HG03558 (cell line): ENCODE measurements around the gene MECR.
A peak's percentile ranks its signal among the peaks of the same experiment; 100 is the strongest.

Experiments
- ATAC-seq: cut with Tn5 transposase; IDR thresholded peaks from one replicate; pipeline ENCODE4 v1.9.1; 2021; ENCODE audit warnings: moderate number of reproducible peaks; ENCODE audit not compliant: unreplicated experiment; ENCODE audit errors: extremely low read depth

Gene MECR

DNA sequence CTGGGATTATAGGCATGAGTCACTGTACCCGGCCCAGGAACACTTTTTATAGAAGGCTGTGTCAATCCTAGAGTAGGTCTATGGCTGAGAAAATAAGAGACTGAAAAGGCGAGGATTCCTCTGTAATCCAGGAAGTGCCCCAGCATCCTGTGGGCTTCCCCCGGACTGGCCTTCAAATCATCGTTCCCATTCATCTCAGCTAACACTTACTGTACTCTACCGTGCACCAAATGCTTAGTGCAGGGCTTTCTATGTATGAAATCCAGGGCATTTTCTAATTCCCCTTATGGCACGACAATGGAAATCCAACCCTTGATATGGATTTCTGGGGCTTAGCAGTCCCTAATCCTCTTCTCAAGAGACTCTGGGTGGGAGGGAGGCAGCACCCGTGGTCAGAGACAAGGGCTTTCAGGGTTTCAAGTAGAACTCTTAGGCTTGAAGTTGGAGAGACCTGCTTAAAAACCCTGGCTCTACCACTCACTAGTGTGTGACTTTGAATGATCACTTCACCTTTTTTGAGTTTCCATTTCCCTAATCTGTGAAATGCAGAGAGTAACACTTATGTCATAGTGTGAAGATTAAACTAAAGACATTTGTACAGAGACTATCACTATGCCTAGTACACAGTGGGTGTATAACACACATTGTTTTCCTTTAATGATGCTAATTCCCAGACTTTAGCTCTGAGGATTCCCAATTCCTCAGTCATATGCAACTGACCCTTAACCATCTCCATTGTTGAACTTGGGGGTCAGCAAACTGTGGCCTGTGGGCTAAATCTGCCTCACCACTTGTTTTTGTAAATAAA is 20.3 kb downstream of the MECR start:
- ATAC-seq, result no peak

DNA sequence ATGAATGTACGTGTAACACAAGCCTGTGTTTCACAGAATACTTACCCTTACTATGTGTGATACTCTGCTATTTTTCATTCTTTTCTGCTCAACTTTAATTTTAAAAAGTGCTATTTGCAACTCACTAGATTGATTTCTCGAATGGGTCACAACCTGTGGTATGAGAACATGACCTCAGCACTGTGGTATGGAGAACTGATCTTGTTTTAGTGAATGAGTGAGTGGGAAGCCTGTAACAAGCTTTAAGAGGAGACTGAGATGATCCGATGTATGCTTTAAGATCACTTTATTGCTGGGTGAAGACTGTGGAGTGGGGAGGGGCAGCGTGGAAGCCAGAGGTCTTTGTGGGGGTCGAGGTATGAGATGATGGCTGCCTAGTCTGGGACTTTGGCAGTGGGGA is 21.6 kb downstream of the MECR start:
- no peak for ATAC-seq

DNA sequence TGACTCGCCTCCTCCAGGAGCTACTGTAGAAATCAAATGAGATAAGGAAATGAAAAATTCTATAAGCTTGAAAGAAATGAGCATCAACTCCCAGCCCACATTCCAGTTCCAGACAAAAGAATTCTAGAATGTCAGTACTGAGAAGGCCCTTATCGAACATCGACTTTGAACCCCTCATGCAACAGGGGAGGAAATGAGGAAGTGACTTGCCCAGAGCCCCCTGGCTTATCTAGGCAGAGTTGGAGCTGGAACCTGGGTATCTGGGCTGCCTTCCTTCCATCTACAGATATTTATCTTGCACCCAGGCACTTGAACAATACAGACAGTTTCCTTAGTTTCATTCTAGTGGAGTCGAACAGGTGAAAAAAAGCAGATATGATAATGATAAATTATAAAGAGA is 22.3 kb downstream of the MECR start:
- no peak for ATAC-seq

DNA sequence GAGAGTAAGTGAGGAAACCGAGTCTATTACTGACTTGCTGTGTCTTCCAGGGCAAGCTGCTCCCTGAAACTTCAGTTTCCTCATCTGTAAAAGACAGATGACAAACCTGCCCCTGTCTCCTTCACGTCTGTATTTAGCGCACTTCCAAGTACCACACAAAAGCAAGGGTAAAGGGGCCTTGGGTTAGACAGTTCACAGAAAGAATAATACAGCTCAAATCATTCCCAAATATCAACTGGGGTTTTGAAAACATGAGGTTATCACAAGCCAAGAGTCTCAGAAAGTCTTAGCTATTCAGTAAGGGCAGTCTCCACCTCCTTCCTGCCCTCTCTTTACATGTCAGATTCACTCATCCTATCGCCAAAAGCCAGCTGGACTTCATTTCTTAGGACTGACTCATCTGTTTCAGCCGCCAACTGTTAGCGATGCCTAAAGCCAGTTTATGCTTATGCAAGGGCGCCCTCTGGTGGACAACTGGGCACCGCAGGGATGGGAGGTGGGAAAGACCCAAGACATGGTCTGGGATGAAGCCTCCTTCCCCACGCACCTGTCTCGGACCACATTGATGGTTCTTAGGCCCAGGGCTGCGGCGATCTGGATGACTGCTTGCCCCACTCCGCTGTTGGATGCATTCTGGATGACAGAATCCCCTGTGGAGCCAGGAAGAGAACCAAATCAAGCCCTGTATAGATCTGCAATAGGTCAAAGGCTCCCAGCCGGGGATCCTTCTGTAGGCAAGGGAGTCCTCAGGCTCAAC is 28.0 kb downstream of the MECR start:
- ATAC-seq, result no peak

DNA sequence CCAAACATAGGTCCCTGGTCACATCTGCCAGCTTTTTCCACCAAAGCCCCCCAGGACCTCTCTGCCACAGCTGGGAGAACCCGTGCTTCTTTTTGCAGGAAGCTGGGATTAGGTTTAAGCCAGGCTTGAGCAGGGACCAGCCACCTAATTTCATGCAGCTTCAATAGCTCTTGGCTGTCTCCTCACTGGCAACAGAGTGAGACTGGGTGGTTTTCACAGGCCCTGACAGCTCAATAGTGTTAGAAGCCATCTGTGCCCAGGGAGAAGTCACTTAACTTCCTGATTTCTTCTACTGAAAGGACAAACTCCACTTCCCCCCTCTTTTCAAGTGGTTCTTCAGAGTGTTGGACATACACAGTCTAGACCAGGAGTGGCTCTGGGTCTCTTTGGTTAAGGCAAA is 28.7 kb downstream of the MECR start:
- no peak for ATAC-seq

DNA sequence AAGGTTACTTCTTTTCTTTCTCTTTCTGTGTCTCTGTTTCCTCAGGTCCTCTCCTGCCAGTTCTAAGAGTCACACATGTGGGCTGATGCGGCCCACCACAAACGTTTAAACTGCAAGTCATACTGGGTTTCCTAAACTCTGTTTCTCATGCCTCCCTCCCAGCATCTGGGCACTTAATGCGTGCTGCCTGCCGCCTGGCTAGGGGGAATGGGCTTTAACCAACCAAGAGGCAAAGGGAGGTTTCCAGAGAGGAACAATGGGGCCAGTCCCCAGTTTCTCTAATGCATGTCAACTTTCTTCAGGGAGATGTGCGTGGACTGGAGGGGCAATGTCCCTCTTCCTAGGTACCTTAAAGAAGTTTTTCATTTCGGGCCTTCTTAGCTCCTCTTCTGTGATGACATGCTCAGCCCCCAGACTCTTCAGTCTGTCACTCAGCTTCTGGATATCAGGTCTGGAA is 29.1 kb downstream of the MECR start:
- ATAC-seq, result no peak

DNA sequence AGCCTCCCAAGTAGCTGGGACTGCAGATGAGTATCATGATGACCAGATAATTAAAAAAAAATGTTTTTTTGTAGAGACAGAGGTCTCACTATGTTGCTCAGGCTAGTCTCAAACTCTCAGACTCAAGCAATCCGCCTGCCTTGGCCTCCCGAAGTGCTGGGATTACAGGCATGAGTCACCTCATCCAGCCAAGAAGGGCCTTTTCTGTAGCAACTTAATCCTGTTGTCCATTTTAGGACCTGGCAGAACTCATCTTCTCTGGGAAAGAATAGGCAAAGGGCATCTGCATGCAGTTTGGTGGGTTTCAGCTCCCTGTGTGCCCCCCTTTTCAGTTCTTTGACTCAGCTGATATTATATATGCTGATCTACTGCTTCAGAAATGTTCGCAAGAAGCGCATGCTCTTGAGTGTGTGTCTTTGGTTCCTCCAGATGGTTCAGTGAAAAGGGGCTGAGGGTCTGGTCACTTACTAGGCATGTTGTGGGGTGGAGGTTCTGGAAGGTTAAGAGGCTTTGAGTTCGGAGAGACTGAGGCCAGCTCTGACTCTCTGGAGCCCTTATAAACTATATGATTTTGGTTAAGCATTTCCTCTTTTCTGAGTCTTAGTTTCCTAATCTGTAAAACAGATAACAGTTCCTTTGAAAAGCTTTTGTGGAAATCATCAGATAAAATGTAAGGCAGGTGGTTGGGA is 29.7 kb downstream of the MECR start:
- ATAC-seq, result no peak

DNA sequence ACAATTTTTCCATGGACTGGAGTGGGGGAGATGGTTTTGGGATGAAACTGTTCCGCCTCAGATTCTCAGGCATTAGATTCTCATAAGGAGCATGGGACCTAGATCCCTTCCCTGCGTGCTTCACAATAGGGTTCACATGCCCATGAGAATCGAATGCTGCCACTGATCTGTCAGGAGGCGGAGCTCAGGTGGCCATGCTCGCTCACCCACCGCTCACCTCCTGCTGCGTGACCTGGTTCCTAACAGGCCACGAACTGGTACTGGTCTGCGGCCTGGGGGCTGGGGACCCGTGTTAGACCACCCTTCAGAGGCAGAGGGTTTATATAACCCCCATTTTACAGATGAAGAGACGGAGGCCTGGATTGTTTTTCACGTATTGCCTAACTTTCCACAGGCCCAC is 32.7 kb downstream of the MECR start:
- no peak for ATAC-seq

DNA sequence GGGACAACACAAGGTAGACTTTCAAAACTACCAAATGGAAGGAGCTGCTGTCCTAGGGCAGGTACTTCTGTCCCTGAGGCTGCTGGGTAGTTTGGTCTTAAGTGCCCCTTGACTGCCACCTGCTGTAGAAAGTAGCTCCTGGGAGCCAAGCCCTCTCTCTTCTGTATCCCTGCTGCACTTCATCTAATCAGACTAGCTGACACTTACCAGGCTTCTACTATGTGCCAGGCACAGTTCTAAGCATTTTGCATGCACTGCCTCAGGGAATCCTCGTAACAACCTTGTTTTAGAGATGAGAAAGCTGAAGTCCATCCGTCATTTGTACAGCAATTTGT is 33.2 kb downstream of the MECR start:
- no peak for ATAC-seq

DNA sequence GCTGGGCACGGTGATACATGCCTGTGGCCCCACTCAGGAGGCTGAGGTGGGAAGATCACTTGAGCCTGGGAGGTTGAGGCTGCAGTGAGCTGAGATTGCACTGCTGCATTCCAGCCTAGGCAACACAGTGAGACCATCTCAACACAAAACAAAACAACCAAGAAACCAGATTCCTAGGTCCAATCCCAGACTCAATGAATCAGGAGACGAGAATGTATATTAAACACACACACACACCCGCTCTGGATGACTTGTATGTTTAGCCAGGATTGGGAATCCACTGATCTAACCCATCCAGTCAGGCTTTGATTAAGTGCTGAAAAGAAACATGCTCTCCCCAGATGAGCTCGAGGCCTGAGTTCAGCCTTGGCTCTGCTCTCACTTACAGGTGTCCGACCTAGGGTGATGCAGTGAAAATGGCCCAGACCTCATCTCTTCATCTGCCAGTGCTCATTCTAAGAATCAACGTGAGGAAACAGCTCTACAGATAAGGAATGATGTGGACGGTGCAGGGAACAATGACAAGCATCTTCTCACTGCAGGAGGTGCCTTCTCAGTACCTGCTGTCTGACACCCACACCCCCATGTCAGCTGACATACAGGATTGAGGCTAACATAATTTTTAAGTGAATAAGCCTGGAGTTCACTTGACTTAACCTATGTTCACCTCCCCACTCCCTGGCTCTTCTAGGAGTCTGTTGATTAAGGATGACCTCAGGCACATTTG is 33.7 kb downstream of the MECR start:
- ATAC-seq, result no peak

DNA sequence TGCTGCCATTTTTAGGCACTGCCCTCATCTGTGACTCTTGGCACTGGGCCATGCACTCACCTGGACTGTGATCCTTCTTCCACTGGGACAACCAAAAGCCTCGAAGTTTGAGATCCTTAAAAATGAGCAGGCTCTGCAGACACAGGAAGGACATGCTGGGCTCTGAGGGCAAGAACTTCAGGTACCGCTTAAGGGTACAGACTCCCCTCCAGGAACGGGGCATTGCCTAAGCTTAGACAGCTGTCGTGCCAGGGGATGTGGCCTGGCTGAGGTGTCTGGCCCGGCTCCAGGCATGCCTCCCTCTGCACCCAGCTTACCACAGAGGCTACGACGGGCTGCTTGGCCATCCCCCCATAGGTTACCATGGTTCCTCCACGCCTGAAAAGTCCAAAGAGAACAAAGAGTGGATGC is 34.8 kb downstream of the MECR start:
- ATAC-seq, result no peak

DNA sequence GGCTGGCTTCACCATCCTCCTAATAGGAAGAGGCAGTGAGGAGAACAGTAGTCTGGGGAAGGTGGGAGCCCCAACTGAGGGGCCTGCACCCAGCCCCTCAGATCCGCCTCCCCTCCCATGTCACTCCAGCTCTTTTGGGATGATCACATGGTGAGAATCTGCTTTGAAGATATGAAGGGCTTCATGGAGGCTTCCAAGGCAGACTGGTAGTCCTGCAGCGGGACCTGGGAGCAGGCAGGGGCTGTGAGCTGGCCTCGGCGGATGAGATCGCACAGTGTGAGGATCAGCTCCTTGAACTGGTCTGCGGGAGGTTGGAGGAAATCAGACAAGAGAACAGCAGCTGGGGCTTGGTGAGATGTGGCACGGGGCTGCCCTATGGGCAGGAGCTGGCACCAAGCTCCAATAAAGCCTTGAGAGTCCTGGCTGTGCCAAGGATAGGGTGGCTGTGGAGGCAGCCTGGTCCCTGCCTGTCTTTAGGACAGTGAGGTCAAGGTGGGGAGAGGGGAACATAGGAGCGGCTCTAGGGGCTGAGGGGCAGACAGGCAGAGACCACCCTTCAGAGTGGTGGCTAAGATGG is 36.8 kb downstream of the MECR start:
- no peak for ATAC-seq

DNA sequence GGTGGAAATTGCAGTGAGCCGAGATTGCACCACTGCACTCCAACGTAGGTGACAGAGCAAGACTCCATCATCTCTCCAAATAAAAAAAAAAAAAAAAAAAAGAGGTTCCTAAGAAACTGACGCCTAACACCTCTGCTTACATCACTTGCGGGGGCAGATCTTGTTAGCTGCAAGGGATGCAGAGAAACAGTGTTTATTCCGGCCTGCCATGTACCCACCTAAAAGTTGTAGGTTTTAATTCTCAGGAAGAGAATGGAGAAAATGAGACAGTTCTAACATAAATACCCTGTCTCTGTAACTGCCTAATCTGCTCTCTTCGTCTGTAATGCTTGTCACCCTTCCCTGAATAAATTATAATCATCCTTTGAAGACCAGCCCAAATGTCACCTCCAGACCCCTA is 40.0 kb downstream of the MECR start:
- no peak for ATAC-seq

DNA sequence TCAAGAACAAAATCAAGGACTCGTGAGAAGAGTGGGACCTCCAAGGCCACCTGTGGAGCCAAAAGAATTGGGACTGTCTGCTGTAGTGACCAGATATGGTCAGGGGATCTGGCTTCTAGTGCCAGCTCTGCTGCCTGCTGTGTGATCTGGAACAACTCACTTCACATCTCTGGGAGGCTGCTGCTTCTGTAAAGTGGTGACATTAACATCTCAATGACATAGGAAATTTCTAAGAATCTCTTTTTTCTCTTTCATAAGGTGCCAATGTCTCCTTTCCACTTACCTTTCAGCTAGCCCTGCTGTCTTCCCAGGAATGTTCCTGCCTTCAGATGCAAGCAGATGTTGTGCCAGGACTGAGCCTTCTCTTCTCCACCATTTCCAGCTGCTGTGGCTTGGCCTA is 44.0 kb downstream of the MECR start:
- no peak for ATAC-seq

DNA sequence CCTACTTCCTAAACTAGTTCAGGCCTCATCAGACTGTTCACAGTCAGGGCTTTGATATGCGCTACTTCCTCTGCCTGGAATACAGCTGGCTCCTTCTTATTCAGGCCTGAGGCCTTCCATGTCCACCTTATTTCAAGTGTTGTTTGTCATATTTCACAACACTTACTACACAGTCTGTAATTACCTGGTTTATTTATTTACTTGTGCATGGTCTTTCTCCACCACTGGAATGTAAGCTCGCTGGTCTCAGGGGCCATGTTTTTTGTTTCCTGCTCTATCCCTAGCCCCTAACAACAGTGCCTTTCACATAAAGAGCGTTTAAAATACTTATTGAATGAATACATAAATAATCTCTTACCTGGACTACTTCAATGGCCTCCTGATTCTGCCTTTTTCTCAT is 44.5 kb downstream of the MECR start:
- ATAC-seq, result no peak

DNA sequence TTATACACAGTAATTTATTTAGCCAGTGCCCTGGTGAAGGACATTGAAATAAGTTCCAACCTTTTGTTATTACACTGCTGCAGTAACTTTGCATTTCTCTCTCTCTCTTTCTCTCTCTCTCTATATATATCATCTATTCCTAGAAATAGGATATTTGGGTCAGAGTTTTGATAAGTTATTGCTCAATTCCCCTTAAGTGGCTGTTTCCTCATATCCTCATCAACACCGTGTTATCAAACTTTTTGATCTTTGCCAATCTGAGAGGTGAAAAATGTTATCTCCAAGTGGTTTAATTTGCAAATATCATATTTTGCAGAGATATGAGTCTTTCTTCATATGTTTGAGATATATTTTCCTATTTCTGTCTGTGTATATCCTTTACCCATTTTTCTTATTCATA is 47.4 kb downstream of the MECR start:
- no peak for ATAC-seq

DNA sequence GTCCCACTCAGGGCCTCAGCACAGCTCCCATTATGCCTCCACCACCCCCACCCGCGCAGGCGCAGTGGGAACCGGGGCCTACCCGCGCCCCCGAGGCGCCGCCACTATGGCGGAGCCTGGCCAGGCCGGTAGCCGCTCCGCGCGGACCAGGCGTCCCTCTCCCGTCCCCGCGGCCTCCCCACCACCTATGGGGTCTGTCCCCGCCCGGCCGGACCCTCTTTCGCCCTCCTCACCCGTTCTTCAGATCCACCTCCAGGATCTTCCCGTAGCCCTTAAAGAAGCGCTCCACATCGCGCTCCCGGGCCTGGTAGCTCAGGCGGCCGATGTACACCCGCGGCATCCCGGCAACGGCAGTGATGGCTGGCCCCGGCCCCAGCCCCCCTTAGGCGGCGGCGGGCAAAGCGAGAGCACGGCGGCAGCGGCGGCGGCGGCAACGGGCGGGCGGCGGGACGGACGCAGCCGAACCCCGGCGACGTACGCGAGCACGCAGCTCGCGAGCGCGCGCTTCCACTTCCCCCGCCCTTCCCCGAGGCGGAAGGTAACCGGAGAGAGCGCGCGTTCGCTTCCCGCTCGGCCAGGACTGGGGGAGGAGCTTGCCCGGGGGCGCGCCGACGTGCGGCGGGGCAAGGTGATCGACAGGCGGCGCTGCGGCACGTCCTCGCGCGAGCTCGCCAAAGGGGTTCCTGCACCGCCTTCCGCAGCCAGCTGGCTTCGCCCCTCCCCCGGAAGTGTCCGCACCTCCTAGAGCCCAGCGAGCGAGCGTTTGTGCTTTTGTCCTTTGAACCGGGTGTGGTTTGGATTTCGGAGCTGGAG is 49.1 kb downstream of the MECR start, which contains the start of gene SRSF4:
Gene SRSF4 (minus strand): TSS at position 488 of the 813 bp plus-strand sequence. CDS start 148 bp downstream, at position 340.
- ATAC-seq, result peak; percentile 73

DNA sequence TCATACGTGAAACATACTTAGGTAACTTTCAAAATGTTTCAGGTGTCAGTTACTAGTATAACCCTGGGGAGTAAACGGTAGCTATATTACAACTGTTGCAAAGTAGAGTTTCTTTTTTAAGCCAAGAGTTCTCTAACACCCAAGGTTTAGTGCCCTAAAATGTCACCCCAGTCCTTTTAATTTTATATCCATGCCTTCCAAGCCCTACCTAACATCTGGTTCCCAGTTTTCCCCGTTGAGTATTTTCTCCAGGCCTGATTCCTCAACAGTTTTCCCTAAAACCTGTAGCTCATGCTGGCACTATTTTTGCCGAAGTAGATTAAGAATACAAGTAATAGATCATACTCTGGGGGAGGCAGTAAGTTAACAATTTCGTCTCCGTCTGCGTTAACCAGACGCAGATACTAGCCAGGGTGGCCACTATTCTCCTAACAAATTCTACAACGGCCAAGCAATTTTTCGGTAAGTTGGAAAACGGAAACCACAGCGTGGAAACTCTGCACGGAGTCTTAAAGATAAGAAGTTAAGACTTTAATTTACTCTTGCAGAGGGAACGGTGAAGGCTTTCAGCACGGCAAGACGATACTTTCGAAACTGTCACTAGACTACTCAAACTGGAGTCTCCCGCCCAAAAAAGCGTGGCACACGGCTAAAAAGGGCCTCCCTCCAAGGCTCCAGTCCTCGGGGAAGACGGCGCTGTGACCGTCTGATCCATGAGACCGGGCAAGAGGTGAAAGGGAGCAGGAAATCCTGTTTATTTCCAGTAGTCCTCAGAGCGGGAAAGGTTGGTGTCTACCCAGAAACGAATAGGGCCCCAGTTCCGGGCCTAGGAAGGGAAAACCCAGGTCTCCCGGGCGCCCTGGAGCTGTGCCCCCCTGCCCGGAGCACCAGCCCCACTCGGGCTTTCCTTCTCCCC is 50.0 kb downstream of the MECR start:
- no peak for ATAC-seq
